Measurements from ENCODE around the gene PROCA1. TPM values are rescaled to one million over a fixed set of nuclear protein-coding genes. Genes with fewer than 3 reads are reported as not detected.
A peak's percentile ranks its signal among the peaks of the same experiment; 100 is the strongest.

The PROCA1 gene
- total and polyA plus RNA-seq, 2 of the 13 experiments (the other 11 are each of a cell fraction or from before 2014, with no cell fraction given), result 0.73 to 1.5 TPM

DNA sequence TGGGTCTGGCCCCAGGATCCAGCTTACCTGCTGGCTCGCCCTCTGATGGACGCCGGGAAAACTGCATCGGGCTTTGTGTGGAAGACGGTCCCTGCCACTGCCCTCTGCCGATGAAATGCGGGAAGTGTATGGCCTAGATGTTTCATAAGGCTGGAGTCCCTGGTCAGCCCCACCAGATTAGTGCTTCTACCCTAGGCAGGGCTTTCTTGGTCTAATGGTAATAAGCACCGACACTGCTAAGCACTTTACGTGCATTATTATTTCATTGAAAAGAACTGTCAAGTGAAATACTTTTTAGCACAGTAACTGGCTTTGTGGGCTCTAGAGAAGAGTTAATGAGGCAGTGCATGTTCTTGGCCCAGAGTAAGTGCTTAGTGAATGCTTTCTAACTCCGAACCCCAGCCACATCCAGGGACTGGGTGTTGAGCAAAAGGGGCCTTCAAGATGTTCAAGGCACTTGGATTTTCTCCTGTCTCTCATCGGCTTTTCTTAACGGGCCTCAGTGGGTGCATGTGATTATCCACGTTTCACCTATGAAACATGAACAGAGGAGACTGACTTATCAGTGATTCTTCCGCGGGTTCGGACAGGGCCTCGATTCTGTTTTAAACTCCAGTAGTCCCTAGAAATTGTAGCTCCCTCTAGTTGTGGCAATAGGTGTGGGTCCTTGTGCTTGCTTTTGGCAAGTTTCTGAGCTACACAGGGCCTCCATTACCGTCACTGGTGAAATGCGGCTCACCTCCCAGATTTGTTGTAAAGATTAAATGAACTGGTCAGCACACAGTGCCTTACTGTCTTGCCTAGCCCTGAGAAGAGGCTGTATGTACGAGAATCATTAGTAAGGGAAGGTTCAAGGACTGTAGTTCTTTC is 38.7 kb upstream of the PROCA1 start (continued):
- TF ChIP-seq, protein P1, sequence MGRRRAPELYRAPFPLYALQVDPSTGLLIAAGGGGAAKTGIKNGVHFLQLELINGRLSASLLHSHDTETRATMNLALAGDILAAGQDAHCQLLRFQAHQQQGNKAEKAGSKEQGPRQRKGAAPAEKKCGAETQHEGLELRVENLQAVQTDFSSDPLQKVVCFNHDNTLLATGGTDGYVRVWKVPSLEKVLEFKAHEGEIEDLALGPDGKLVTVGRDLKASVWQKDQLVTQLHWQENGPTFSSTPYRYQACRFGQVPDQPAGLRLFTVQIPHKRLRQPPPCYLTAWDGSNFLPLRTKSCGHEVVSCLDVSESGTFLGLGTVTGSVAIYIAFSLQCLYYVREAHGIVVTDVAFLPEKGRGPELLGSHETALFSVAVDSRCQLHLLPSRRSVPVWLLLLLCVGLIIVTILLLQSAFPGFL (CRISPR knock-in tag; IDR thresholded peaks at IDR 0.05), result no peak
- TF ChIP-seq ZNF704 (CRISPR knock-in tag; IDR thresholded peaks at IDR 0.05; ENCODE audit: borderline replicate concordance), result no peak
- peak; percentile 74 for TF ChIP-seq SAP130 (CRISPR knock-in tag; IDR thresholded peaks at IDR 0.05; ENCODE audit: low read depth)
- TF ChIP-seq SRY (CRISPR knock-in tag; IDR thresholded peaks at IDR 0.05), result no peak
- peak; percentile 49; the same call in 1 of the 2 replicates for TF ChIP-seq GATAD2A (CRISPR knock-in tag; IDR thresholded peaks at IDR 0.05)
- no peak for TF ChIP-seq FLYWCH1 (CRISPR knock-in tag; IDR thresholded peaks at IDR 0.05)
- no peak; the same call in 1 of the 2 replicates for TF ChIP-seq HCFC1 (IDR thresholded peaks at IDR 0.05; ENCODE audit: low read depth, low read length)
- TF ChIP-seq ATM (IDR thresholded peaks at IDR 0.05; ENCODE audit: borderline replicate concordance), result no peak
- peak; percentile 98 for TF ChIP-seq CTCF (CRISPR knock-in tag; IDR thresholded peaks at IDR 0.05)
- TF ChIP-seq, protein P2, sequence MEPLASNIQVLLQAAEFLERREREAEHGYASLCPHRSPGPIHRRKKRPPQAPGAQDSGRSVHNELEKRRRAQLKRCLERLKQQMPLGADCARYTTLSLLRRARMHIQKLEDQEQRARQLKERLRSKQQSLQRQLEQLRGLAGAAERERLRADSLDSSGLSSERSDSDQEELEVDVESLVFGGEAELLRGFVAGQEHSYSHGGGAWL (CRISPR knock-in tag; IDR thresholded peaks at IDR 0.05), result no peak
- no peak for TF ChIP-seq SNAPC2 (CRISPR knock-in tag; IDR thresholded peaks at IDR 0.05)
- TF ChIP-seq MAFF (IDR thresholded peaks at IDR 0.05; ENCODE audit: low read depth, low read length), result no peak
- no peak for TF ChIP-seq ZNF530 (CRISPR knock-in tag; IDR thresholded peaks at IDR 0.05; ENCODE audit: low read depth)
- TF ChIP-seq, protein P3, sequence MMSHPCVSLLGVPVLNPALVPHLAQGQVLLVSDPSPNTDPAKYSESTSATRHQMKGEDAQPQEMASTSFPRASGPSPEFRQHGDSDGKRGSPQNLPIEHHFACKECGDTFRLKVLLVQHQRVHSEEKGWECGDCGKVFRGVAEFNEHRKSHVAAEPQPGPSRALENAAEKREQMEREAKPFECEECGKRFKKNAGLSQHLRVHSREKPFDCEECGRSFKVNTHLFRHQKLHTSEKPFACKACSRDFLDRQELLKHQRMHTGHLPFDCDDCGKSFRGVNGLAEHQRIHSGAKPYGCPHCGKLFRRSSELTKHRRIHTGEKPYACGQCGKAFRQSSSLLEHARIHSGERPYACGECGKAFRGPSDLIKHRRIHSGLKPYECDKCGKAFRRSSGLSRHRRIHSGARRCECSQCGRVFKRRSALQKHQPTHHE (CRISPR knock-in tag; IDR thresholded peaks at IDR 0.05; ENCODE audit: borderline replicate concordance), result no peak
- TF ChIP-seq, protein P4, sequence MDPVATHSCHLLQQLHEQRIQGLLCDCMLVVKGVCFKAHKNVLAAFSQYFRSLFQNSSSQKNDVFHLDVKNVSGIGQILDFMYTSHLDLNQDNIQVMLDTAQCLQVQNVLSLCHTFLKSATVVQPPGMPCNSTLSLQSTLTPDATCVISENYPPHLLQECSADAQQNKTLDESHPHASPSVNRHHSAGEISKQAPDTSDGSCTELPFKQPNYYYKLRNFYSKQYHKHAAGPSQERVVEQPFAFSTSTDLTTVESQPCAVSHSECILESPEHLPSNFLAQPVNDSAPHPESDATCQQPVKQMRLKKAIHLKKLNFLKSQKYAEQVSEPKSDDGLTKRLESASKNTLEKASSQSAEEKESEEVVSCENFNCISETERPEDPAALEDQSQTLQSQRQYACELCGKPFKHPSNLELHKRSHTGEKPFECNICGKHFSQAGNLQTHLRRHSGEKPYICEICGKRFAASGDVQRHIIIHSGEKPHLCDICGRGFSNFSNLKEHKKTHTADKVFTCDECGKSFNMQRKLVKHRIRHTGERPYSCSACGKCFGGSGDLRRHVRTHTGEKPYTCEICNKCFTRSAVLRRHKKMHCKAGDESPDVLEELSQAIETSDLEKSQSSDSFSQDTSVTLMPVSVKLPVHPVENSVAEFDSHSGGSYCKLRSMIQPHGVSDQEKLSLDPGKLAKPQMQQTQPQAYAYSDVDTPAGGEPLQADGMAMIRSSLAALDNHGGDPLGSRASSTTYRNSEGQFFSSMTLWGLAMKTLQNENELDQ (CRISPR knock-in tag; IDR thresholded peaks at IDR 0.05; ENCODE audit: borderline replicate concordance), result peak; percentile 36; the same call in 1 of the 2 replicates
- no peak; the same call in 1 of the 2 replicates for TF ChIP-seq ZNF598 (CRISPR knock-in tag; IDR thresholded peaks at IDR 0.05; ENCODE audit: borderline replicate concordance)
- no peak for TF ChIP-seq WIZ (CRISPR knock-in tag; IDR thresholded peaks at IDR 0.05)
- TF ChIP-seq ZNF772 (CRISPR knock-in tag; IDR thresholded peaks at IDR 0.05), result no peak

Data from HepG2 (cell line).